ENCODE results near the gene FAM136A. TPM values are rescaled to one million over a fixed set of nuclear protein-coding genes. Genes with fewer than 3 reads are reported as not detected.

FAM136A gene
- total RNA-seq, 1 experiment from 2014 or later: 39.3 TPM

GRCh38 chr2:70330476-70330875, 28.6 kb upstream of the FAM136A start:
- no peaks in the 10 kb centered on the region for H3K79me2 ChIP-seq (ENCODE audit: low read depth)
- ChIA-PET POLR2A (ENCODE audit: unreplicated experiment) (no interaction called here), CTCF (interaction anchor here (1.7 kb wide), 1 partner anchor 287 kb away, joined by 4 read pairs; no protein-coding TSS in a partner anchor)
- TF ChIP-seq CTCF (conservative IDR thresholded peaks at IDR 0.05) (no peak), EZH2 (IDR thresholded peaks at IDR 0.05; ENCODE audit: low read depth) (no peak)
- H3K36me3 ChIP-seq (ENCODE audit: low read depth): no peaks in the 10 kb centered on the region
- H3K4me1 ChIP-seq (replicated peaks; ENCODE audit: insufficient read depth): peaks cover 29% of the 10 kb centered on the region
- no peaks in the 10 kb centered on the region for H4K20me1 ChIP-seq (ENCODE audit: insufficient read depth)
- no TSS peak for BruUV-seq (replicated peaks)
- intact Hi-C loops (cut with micrococcal nuclease; ENCODE audit: unreplicated experiment): no loop called here
- H2AFZ ChIP-seq: no peak overlapping the region
- H3K27me3 ChIP-seq (ENCODE audit: insufficient read depth, low read depth): no peaks in the 10 kb centered on the region
- H3K27ac ChIP-seq: 0 out of 2 replicates have a peak overlapping the region, but pooled peaks have one; percentile 9
- no peak overlapping the region for H3K4me2 ChIP-seq
- H3K9me2 ChIP-seq (ENCODE audit: insufficient read depth): no peaks in the 10 kb centered on the region
- H3F3A ChIP-seq (ENCODE audit: insufficient read depth, low read depth): peaks cover 33% of the 10 kb centered on the region
- no peak overlapping the region for H3K4me3 ChIP-seq
- no peaks in the 10 kb centered on the region for H3K9me3 ChIP-seq (ENCODE audit: insufficient read depth, low read depth)
- no peak for DNase-seq

DNA sequence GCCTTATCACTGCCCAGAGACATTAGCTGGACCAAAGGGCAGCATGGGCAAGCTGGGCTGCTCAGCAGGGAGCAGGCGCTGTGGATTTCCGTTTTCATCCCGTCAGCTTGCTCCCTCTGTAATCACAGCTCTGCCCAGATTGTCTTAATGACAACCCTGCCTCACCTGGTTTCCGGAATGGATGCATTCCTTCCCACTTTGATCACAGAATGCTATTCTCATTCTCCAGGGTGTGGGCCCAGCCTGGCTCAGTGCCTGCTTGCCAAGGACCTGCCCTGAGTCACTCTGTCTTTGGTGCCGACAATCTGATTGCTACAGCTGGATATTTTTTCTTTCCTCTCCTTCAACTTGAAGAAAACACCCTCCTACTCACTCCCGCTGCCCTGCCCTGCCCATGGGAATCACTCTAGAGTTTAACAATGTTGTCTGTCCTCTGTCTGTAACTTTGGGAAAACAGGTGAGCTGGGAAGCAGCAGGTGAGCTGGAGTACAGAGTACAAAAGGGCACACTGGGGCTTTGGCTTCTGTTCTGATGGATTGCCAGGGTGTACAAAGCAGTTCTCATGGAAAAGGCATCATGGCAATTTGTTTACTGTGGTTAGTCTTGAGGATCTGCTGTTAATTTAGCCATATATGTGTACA, 27.2 kb upstream of the FAM136A start:
- no TSS peak for BruUV-seq (replicated peaks)
- Histone ChIP-seq H3K36me3 (ENCODE audit: low read depth) (no peaks in the 10 kb centered on the region), H4K20me1 (ENCODE audit: insufficient read depth) (no peaks in the 10 kb centered on the region), H3K4me1 (replicated peaks; ENCODE audit: insufficient read depth) (peaks cover 29% of the 10 kb centered on the region), H3K4me3 (peak overlapping the region; percentile 8; the same call in 1 of the 2 replicates), H3K27ac (peak overlapping the region; percentile 81), H3K79me2 (ENCODE audit: low read depth) (no peaks in the 10 kb centered on the region), H3K9me3 (ENCODE audit: insufficient read depth, low read depth) (no peaks in the 10 kb centered on the region), H3K9me2 (ENCODE audit: insufficient read depth) (no peaks in the 10 kb centered on the region), H3K27me3 (ENCODE audit: insufficient read depth, low read depth) (no peaks in the 10 kb centered on the region), H3K4me2 (peak overlapping the region; percentile 60), H3F3A (ENCODE audit: insufficient read depth, low read depth) (peaks cover 33% of the 10 kb centered on the region), H2AFZ (no peak overlapping the region)
- DNase-seq: peak; percentile 93 to 97
- intact Hi-C loops (cut with micrococcal nuclease; ENCODE audit: unreplicated experiment): loop anchor here (1.0 to 2.0 kb wide), 5 partner anchors 74 to 288 kb away; no protein-coding TSS in a partner anchor
- CTCF ChIA-PET: interaction anchor here (1.5 to 1.7 kb wide), 2 partner anchors 25 to 288 kb away, joined by 4 to 8 read pairs; no protein-coding TSS in a partner anchor
- TF ChIP-seq CTCF (conservative IDR thresholded peaks at IDR 0.05) (no peak), EZH2 (IDR thresholded peaks at IDR 0.05; ENCODE audit: low read depth) (no peak)
- POLR2A ChIA-PET (ENCODE audit: unreplicated experiment): interaction anchor here (0.5 to 0.9 kb wide), 6 partner anchors 16 to 765 kb away, joined by 3 to 6 read pairs (median 5); partner anchors contain the start of gene SNRPG

DNA sequence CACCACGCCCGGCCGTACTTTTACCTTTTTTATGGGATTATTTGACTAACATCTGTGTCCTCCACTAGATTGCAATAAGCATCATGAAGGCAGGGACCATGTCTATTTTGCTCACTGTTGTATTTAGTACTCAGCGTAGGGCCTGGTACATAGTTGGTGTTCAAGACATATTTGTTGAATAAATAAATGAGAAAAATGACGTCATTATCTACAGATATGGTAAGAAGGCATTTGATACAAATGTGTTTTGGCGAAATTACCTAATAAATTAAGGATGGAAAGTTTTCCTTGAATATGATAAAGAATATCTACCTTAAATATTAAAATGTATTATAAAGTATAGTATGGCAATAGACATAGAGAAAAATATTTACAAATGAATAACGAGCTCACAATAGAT, 24.0 kb upstream of the FAM136A start:
- intact Hi-C loops (cut with micrococcal nuclease; ENCODE audit: unreplicated experiment): no loop called here
- Histone ChIP-seq H3K4me1 (replicated peaks; ENCODE audit: insufficient read depth) (peaks cover 29% of the 10 kb centered on the region), H3K79me2 (ENCODE audit: low read depth) (no peaks in the 10 kb centered on the region), H3K27ac (no peak overlapping the region), H3K9me3 (ENCODE audit: insufficient read depth, low read depth) (no peaks in the 10 kb centered on the region), H3F3A (ENCODE audit: insufficient read depth, low read depth) (peaks cover 32% of the 10 kb centered on the region), H3K36me3 (ENCODE audit: low read depth) (no peaks in the 10 kb centered on the region), H3K9me2 (ENCODE audit: insufficient read depth) (no peaks in the 10 kb centered on the region), H3K27me3 (ENCODE audit: insufficient read depth, low read depth) (no peaks in the 10 kb centered on the region), H2AFZ (no peak overlapping the region), H3K4me2 (no peak overlapping the region), H3K4me3 (no peak overlapping the region), H4K20me1 (ENCODE audit: insufficient read depth) (no peaks in the 10 kb centered on the region)
- ChIA-PET POLR2A (ENCODE audit: unreplicated experiment) (no interaction called here), CTCF (interaction anchor here (0.6 kb wide), 1 partner anchor 19 kb away, joined by 3 read pairs; no protein-coding TSS in a partner anchor)
- BruUV-seq (replicated peaks): no TSS peak
- no peak for DNase-seq
- TF ChIP-seq CTCF (conservative IDR thresholded peaks at IDR 0.05) (no peak), EZH2 (IDR thresholded peaks at IDR 0.05; ENCODE audit: low read depth) (no peak)

Measured in PC-9 (cell line).